Left kidney (tissue), 2 donors: ENCODE measurements around the gene ZC3H18. TPM values are rescaled to one million over a fixed set of nuclear protein-coding genes. Genes with fewer than 3 reads are reported as not detected.
A peak's percentile ranks its signal among the peaks of the same experiment; 100 is the strongest.

Experiments
- DNase-seq: peaks from one replicate; pipeline ENCODE4 v3.0.0-alpha.2; 2013
- polyA plus RNA-seq: library from polyadenylated mRNA; unstranded; fragments of 120-200 nt; gene quantifications from one replicate; pipeline ENCODE4 v1.2.1, GENCODE V29; 2013; ENCODE audit not compliant: insufficient read length

ZC3H18 gene
- polyA plus RNA-seq, 1 donor, result 35.8 TPM

- no peak for DNase-seq
Measured at GRCh38 chr16:88532434-88533241, 37.6 kb upstream of the ZC3H18 start.

- DNase-seq, result no peak
Measured at GRCh38 chr16:88533381-88533917, 36.8 kb upstream of the ZC3H18 start.

- DNase-seq, result peak; percentile 65
Measured at GRCh38 chr16:88533932-88534637, 36.1 kb upstream of the ZC3H18 start.

- no peak for DNase-seq
Measured at GRCh38 chr16:88534638-88535190, 35.5 kb upstream of the ZC3H18 start.

- DNase-seq, result no peak
Measured at GRCh38 chr16:88535191-88535856, 34.9 kb upstream of the ZC3H18 start.

GRCh38 chr16:88535857-88536222, 34.4 kb upstream of the ZC3H18 start:
- DNase-seq, result no peak

GRCh38 chr16:88536510-88536909, 33.7 kb upstream of the ZC3H18 start:
- no peak for DNase-seq

GRCh38 chr16:88536971-88537751, 33.0 kb upstream of the ZC3H18 start:
- DNase-seq, result no peak

- DNase-seq, result no peak
Measured at GRCh38 chr16:88537859-88538258, 32.3 kb upstream of the ZC3H18 start.

GRCh38 chr16:88538366-88539060, 31.7 kb upstream of the ZC3H18 start:
- no peak for DNase-seq

GRCh38 chr16:88539261-88539651, 30.9 kb upstream of the ZC3H18 start:
- DNase-seq, result no peak

- no peak for DNase-seq
Measured at GRCh38 chr16:88539652-88540345, 30.4 kb upstream of the ZC3H18 start.

- DNase-seq, result no peak
Measured at GRCh38 chr16:88540346-88540977, 29.7 kb upstream of the ZC3H18 start.

GRCh38 chr16:88541831-88542616, 28.2 kb upstream of the ZC3H18 start:
- DNase-seq, result no peak

- DNase-seq, result no peak
Measured at GRCh38 chr16:88543230-88543813, 26.9 kb upstream of the ZC3H18 start.

GRCh38 chr16:88545781-88546180, 24.4 kb upstream of the ZC3H18 start:
- no peak for DNase-seq

GRCh38 chr16:88548131-88548874, 21.9 kb upstream of the ZC3H18 start:
- no peak for DNase-seq

- no peak for DNase-seq
Measured at GRCh38 chr16:88548985-88549384, 21.2 kb upstream of the ZC3H18 start.
